Measurements from ENCODE around the gene PLK2.

DNA sequence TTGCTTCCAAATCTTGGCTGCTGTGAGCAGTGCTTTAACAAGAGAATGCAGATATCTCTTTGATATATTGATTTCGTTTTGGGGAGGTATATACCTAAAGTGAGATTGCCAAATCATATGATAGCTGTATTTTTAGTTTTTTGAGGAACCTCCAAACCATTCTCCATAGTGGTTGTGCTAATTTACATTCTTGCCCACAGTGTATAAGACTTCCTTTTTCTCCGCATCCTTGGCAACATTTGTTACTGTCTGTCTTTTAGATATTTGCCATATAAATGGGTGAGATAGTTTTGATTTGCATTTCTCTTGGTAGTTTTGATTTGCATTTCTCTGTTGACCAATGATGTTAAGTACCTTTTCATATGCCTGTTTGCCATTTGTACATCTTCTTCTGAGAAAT, 10.0 kb upstream of the PLK2 start:
- no peak for TF ChIP-seq RFX5 (IDR thresholded peaks at IDR 0.05; ENCODE audit: borderline replicate concordance, low read depth, low read length)
- no peak for TF ChIP-seq GTF2F1 (IDR thresholded peaks at IDR 0.05; ENCODE audit: borderline replicate concordance, low read depth, low read length)
- no peak for TF ChIP-seq ATF3 (IDR thresholded peaks at IDR 0.05; ENCODE audit: insufficient read depth, low read depth, low read length)
- TF ChIP-seq, protein P1, sequence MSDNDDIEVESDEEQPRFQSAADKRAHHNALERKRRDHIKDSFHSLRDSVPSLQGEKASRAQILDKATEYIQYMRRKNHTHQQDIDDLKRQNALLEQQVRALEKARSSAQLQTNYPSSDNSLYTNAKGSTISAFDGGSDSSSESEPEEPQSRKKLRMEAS (IDR thresholded peaks at IDR 0.05), result no peak
- no peak for TF ChIP-seq POU5F1 (IDR thresholded peaks at IDR 0.05; ENCODE audit: low read depth, low read length)
- no peak for TF ChIP-seq YY1 (IDR thresholded peaks at IDR 0.05; ENCODE audit: low read depth, low read length)
- TF ChIP-seq CEBPB (IDR thresholded peaks at IDR 0.05; ENCODE audit: low read depth, low read length), result no peak
- TF ChIP-seq RAD21 (IDR thresholded peaks at IDR 0.05 in 1 of 2, conservative IDR thresholded peaks at IDR 0.05 in 1 of 2; ENCODE audit: low read depth in 2 of 2, low read length in 2 of 2), result no peak
- no peak for TF ChIP-seq POLR2AphosphoS5 (IDR thresholded peaks at IDR 0.05; ENCODE audit: low read depth, low read length)
- TF ChIP-seq CTCF (IDR thresholded peaks at IDR 0.05; ENCODE audit: control extremely low read depth in 1 of 3, insufficient read depth in 1 of 3, low read depth in 1 of 3, low read length in 3 of 3), result no peak
- TF ChIP-seq TAF1 (IDR thresholded peaks at IDR 0.05; ENCODE audit: low read depth, low read length), result no peak
- TF ChIP-seq CHD7 (IDR thresholded peaks at IDR 0.05; ENCODE audit: insufficient replicate concordance, low read length), result no peak
